GM18508 (cell line): ENCODE measurements around the gene VSIG4.

Source experiments
- ATAC-seq: cut with Tn5 transposase; IDR thresholded peaks from one replicate; pipeline ENCODE4 v1.9.1; 2021; ENCODE audit warnings: moderate number of reproducible peaks; ENCODE audit not compliant: insufficient read depth, unreplicated experiment

VSIG4 gene

GRCh38 chrX:66012094-66012534 lies 27.8 kb downstream of the VSIG4 start:
- ATAC-seq = peak; percentile 38

- ATAC-seq = no peak
Measured at GRCh38 chrX:66009231-66009845, 30.5 kb downstream of the VSIG4 start.

GRCh38 chrX:66008328-66008970 lies 31.4 kb downstream of the VSIG4 start:
- ATAC-seq = no peak

- ATAC-seq = no peak
Measured at GRCh38 chrX:66007851-66008250, 32.0 kb downstream of the VSIG4 start.

- no peak for ATAC-seq
Measured at GRCh38 chrX:66005830-66006449, 33.9 kb downstream of the VSIG4 start.

GRCh38 chrX:66004928-66005829 lies 34.7 kb downstream of the VSIG4 start:
- no peak for ATAC-seq

GRCh38 chrX:66002824-66003680 lies 36.8 kb downstream of the VSIG4 start:
- ATAC-seq = no peak

- no peak for ATAC-seq
Measured at GRCh38 chrX:66001596-66001995, 38.3 kb downstream of the VSIG4 start.

GRCh38 chrX:66000628-66001272 lies 39.1 kb downstream of the VSIG4 start:
- ATAC-seq = no peak

- no peak for ATAC-seq
Measured at GRCh38 chrX:66000178-66000577, 39.7 kb downstream of the VSIG4 start.

GRCh38 chrX:65999563-66000148 lies 40.2 kb downstream of the VSIG4 start:
- no peak for ATAC-seq

GRCh38 chrX:65999029-65999562 lies 40.8 kb downstream of the VSIG4 start:
- ATAC-seq = no peak

- no peak for ATAC-seq
Measured at GRCh38 chrX:65997978-65998717, 41.7 kb downstream of the VSIG4 start.

GRCh38 chrX:65994519-65995506 lies 45.1 kb downstream of the VSIG4 start:
- ATAC-seq = no peak

GRCh38 chrX:65993915-65994460 lies 45.9 kb downstream of the VSIG4 start:
- ATAC-seq = no peak

- no peak for ATAC-seq
Measured at GRCh38 chrX:65993332-65993731, 46.5 kb downstream of the VSIG4 start.

GRCh38 chrX:65990702-65991101 lies 49.2 kb downstream of the VSIG4 start:
- ATAC-seq = no peak
